ENCODE results near the gene FMC1.
"Not testable (repeated sequence)": the region's sequence is repeated elsewhere in the genome, so short reads cannot be mapped to it uniquely, and the experiment has no call there.

Gene FMC1

GRCh38 chr7:139340808-139341057 is 404 bp upstream of the FMC1 start:
- DNase-seq: no peak

- DNase-seq: peak in 1 of 2 experiments; percentile 94
Measured at GRCh38 chr7:139341776-139342226, 664 bp downstream of the FMC1 start.

- no peak for DNase-seq
Measured at GRCh38 chr7:139345042-139345441, 3.9 kb downstream of the FMC1 start.

GRCh38 chr7:139351027-139351426 is 9.9 kb downstream of the FMC1 start:
- DNase-seq: no peak

- no peak for DNase-seq
Measured at GRCh38 chr7:139354729-139355128, 13.6 kb downstream of the FMC1 start.

- peak; percentile 12 to 24 for DNase-seq
Measured at GRCh38 chr7:139355320-139355719, 14.2 kb downstream of the FMC1 start.

GRCh38 chr7:139357729-139358506 is 16.8 kb downstream of the FMC1 start:
- not testable (repeated sequence) for DNase-seq

GRCh38 chr7:139358541-139359365 is 17.6 kb downstream of the FMC1 start:
- peak; percentile 30 to 65 for DNase-seq

- peak; percentile 96 to 98 for DNase-seq
Measured at GRCh38 chr7:139359366-139360209, 18.5 kb downstream of the FMC1 start, which contains the start of gene LUC7L2. Gene LUC7L2, plus strand, starts transcription at chr7:139359894. Its CDS starts 368 bp downstream, at chr7:139360262.

GRCh38 chr7:139360210-139360947 is 19.2 kb downstream of the FMC1 start:
- peak; percentile 95 for DNase-seq

GRCh38 chr7:139360948-139361307 is 19.8 kb downstream of the FMC1 start:
- no peak for DNase-seq

GRCh38 chr7:139361523-139361922 is 20.4 kb downstream of the FMC1 start:
- DNase-seq: no peak

- DNase-seq: peak; percentile 18 to 27
Measured at GRCh38 chr7:139362302-139362701, 21.2 kb downstream of the FMC1 start.

- DNase-seq: no peak
Measured at GRCh38 chr7:139362981-139363380, 21.8 kb downstream of the FMC1 start.

- no peak for DNase-seq
Measured at GRCh38 chr7:139365336-139365735, 24.2 kb downstream of the FMC1 start.

- DNase-seq: no peak
Measured at GRCh38 chr7:139366400-139366799, 25.3 kb downstream of the FMC1 start.

- no peak for DNase-seq
Measured at GRCh38 chr7:139367438-139368155, 26.5 kb downstream of the FMC1 start.

GRCh38 chr7:139370301-139370942 is 29.3 kb downstream of the FMC1 start:
- no peak for DNase-seq

- no peak for DNase-seq
Measured at GRCh38 chr7:139370943-139371313, 29.8 kb downstream of the FMC1 start.

GRCh38 chr7:139374246-139374645 is 33.1 kb downstream of the FMC1 start:
- DNase-seq: no peak

- DNase-seq: no peak
Measured at GRCh38 chr7:139382439-139382838, 41.3 kb downstream of the FMC1 start.

Data from Kasumi-1 (cell line).